GM12874 (cell line): ENCODE measurements around the gene PDE4D.

Experiments used
- CTCF ChIP-seq: IDR thresholded peaks from 2 replicates; pipeline ENCODE4 v1.5.1; 2011; ENCODE audit warnings: low read depth, mild to moderate bottlenecking, control low read depth, low read length, moderate library complexity; ENCODE audit not compliant: insufficient read depth

The PDE4D gene

GRCh38 chr5:59528202-59528862, 365.2 kb downstream of the PDE4D start:
- TF ChIP-seq CTCF: no peak

- no peak for TF ChIP-seq CTCF
Observed at GRCh38 chr5:59525957-59526356, 367.6 kb downstream of the PDE4D start.

- TF ChIP-seq CTCF: no peak
Observed at GRCh38 chr5:59525311-59525710, 368.2 kb downstream of the PDE4D start.

GRCh38 chr5:59522201-59522831, 371.2 kb downstream of the PDE4D start:
- no peak for TF ChIP-seq CTCF

- no peak for TF ChIP-seq CTCF
Observed at GRCh38 chr5:59521476-59521875, 372.1 kb downstream of the PDE4D start.

- TF ChIP-seq CTCF: no peak
Observed at GRCh38 chr5:59519338-59519737, 374.2 kb downstream of the PDE4D start.

- TF ChIP-seq CTCF: no peak
Observed at GRCh38 chr5:59517926-59518585, 375.5 kb downstream of the PDE4D start.
